ENCODE data around the gene ZFYVE21.
"Not testable (repeated sequence)": the region's sequence is repeated elsewhere in the genome, so short reads cannot be mapped to it uniquely, and the experiment has no call there.

Gene ZFYVE21

DNA sequence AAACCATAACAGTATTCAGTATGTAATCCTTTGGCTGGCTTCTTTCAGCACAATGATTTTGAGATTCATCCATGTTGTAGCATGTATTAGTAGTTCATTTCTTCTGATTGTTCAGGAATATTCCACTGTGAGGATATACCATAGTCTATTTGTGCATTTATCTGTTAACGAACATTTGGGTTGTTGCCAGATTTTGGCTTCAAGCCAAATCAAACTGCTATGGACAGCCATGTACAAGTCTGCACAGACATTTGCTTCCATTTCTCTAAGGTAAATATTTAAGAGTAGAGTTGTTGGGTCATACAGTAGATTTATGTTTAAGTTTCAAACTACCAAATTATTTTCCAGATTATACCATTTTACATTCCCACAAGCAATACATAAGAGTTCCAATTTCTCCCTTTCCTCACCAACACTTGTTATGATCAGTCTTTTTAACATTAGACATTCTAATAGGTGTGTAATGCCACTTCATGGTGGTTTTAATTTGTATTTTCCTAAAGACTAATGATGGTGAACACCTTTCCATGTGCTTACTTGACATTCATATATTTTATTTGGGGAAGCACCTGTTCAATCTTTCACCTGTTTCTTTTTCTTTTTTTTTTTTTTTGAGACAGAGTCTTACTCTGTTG, 56.6 kb downstream of the ZFYVE21 start:
- no peak for DNase-seq

DNA sequence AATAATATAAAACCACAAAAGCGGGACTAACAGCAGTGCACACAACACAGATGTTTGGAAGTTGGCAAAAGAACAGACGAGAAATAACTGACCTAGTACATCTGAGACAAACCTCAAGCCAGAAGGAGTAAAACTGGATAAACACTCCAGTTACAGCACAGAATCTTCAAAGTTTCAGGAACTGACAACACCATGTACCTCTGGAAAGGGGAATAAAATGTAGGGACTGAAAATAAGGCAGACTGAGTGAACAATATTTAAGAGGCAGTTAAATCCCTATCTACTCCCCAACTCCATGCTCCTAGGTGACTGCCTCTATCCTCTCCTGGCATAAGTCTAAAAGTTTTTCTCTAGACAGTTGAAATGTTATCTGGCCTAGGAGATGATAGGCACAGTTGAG, 57.9 kb downstream of the ZFYVE21 start:
- no peak for DNase-seq

- DNase-seq = no peak
These were observed 59.9 kb downstream of the ZFYVE21 start for GRCh38 chr14:103775506-103775905.

DNA sequence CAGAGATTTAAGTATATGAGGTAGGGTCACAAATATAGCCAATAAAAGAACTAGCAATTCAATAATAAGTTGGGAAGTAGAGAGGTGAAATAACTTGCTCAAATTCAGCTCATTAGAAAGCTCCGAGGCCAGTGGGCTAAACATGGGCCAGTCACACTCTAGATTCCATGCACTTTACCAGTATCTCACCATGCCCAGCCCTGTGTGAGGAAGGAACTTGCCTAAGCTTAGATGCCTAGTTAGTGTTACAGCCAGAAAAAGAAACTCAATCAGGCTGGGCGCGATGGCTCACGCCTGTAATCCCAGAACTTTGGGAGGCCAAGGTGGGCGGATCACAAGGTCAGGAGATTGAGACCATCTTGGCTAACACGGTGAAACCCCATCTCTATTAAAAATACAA, 60.7 kb downstream of the ZFYVE21 start:
- not testable (repeated sequence) for DNase-seq

GRCh38 chr14:103782376-103782775, 66.8 kb downstream of the ZFYVE21 start:
- DNase-seq = no peak

All from DMS53 (cell line).